GM18508 (cell line): ENCODE data around the gene TRIM49B.
"Not testable (repeated sequence)": the region's sequence is repeated elsewhere in the genome, so short reads cannot be mapped to it uniquely, and the experiment has no call there.

Source experiments
- ATAC-seq: cut with Tn5 transposase; IDR thresholded peaks from one replicate; pipeline ENCODE4 v1.9.1; 2021; ENCODE audit warnings: moderate number of reproducible peaks; ENCODE audit not compliant: insufficient read depth, unreplicated experiment

Gene TRIM49B, protein sequence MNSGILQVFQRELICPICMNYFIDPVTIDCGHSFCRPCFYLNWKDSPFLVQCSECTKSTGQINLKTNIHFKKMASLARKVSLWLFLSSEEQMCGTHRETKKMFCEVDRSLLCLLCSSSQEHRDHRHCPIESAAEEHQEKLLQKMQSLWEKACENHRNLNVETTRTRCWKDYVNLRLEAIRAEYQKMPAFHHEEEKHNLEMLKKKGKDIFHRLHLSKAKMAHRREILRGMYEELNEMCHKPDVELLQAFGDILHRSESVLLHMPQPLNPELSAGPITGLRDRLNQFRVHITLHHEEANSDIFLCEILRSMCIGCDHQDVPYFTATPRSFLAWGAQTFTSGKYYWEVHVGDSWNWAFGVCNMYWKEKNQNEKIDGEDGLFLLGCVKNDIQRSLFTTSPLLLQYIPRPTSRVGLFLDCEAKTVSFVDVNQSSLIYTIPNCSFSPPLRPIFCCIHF

GRCh38 chr11:49028523-49028922 lies at the start of gene TRIM49B:
TSS of gene TRIM49B (plus strand) at chr11:49028823. CDS start at chr11:49031600, 2,777 bp downstream.
- not testable (repeated sequence) for ATAC-seq

GRCh38 chr11:48983785-48984184 lies 44.8 kb upstream of the TRIM49B start, which contains the start of gene TRIM51G:
TSS of gene TRIM51G (minus strand) at chr11:48983885. CDS start at chr11:48981695, 2,190 bp downstream.
- ATAC-seq = not testable (repeated sequence)

DNA sequence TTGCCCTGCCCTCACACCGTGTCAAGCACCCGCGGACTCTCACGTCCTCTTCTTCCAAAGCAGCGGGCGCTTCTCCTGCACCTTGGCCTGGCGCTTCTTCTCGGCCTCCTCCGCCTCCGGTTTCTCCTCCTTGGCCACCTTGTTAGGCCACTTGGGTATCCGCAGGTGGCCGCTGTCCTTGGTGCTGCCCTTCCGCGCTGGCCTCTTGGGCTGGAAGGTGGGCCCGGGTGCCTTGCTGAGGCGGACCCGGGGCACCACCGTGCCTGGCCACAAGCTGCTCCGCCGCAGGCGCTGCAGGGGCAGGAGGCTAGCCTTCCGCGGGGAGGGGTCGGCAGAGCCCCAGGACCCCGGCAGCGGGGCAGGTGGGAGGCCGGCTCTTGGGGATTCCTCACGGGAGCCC lies 19.6 kb downstream of the TRIM49B start:
- not testable (repeated sequence) for ATAC-seq

GRCh38 chr11:49049821-49050220 lies 21.2 kb downstream of the TRIM49B start:
- ATAC-seq = not testable (repeated sequence)

- not testable (repeated sequence) for ATAC-seq
Measured at GRCh38 chr11:49059012-49059411, 30.4 kb downstream of the TRIM49B start, which contains the start of gene TRIM64C. TSS of gene TRIM64C (minus strand) at chr11:49059112. CDS start at chr11:49059112, 0 bp downstream.

DNA sequence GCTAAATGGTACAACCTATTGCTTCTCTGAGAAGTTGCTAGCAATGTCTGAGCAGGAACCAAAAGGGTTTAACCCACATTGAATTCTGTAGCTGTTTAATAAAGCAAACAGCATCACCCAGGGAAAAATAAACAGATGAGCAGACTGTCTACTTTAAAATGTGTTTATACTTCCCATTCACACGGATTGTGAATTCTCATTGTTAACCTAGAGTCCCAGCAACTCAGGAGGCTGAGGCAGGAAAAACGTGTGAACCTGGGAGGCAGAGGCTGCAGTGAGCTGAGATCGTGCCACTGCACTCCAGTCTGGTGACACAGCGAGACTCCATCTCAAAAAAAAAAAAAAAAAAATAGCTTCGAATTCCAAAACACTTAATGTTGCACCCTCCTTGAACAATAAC lies 41.3 kb downstream of the TRIM49B start:
- ATAC-seq = not testable (repeated sequence)
